ENCODE data around the gene ERV3-1. TPM values are rescaled to one million over a fixed set of nuclear protein-coding genes. Genes with fewer than 3 reads are reported as not detected.
A peak's percentile ranks its signal among the peaks of the same experiment; 100 is the strongest.
"Not testable (repeated sequence)": the region's sequence is repeated elsewhere in the genome, so short reads cannot be mapped to it uniquely, and the experiment has no call there.

Gene ERV3-1
- total RNA-seq, 1 donor from 2014 or later = 24.9 TPM

DNA sequence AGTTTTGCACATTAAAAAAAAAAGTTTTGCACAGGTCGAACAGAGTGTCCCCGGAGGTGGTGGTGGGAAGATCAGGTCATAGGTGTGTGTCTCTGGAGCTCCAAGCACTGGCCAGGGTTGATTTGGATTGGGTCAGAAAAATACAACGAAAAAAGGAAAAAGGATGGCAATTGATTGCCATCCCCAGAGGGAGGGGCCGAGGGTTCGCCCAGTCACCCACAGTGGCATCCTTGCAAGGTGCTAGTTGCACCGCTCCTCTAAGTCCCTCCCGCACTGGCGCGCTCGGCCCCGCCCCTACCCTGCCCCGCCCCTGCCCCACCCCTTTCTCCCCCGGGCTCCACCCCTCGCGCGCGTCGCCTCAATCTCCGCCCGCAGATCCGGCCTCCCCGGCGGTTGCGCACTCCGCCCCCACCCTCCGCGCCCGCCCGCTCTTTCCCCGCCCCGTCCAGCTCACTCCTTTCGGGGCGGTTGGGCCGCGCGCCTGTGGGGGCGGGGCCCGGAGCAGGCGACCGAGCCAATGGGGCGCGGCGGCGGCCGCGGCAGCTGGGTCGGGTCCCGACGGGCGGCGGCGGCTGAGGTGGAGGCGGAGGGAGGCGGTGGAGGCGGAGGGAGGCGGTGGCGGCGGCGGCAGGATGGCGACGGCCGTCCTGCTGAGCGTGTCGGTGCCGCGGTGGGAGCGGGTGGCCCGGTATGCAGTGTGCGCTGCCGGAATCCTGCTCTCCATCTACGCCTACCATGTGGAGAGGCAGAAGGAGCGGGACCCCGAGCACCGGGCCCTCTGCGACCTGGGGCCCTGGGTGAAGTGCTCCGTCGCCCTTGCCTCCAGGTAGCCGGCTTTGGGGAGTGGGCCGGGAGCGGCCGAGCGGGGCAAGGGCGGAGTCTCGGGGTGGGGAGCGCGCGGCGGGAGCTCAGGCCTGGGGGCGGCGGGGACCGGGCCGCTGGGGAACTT lies 31.5 kb upstream of the ERV3-1 start:
- H3K4me1 ChIP-seq = peaks cover 16% of the 10 kb centered on the region
- peak; percentile 95 for ATAC-seq
- H3K36me3 ChIP-seq = no peaks in the 10 kb centered on the region
- TF ChIP-seq, protein P1, sequence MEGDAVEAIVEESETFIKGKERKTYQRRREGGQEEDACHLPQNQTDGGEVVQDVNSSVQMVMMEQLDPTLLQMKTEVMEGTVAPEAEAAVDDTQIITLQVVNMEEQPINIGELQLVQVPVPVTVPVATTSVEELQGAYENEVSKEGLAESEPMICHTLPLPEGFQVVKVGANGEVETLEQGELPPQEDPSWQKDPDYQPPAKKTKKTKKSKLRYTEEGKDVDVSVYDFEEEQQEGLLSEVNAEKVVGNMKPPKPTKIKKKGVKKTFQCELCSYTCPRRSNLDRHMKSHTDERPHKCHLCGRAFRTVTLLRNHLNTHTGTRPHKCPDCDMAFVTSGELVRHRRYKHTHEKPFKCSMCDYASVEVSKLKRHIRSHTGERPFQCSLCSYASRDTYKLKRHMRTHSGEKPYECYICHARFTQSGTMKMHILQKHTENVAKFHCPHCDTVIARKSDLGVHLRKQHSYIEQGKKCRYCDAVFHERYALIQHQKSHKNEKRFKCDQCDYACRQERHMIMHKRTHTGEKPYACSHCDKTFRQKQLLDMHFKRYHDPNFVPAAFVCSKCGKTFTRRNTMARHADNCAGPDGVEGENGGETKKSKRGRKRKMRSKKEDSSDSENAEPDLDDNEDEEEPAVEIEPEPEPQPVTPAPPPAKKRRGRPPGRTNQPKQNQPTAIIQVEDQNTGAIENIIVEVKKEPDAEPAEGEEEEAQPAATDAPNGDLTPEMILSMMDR (IDR thresholded peaks at IDR 0.05) = no peak
- H3K27ac ChIP-seq = peak overlapping the region; percentile 85
- H3K27me3 ChIP-seq = no peaks in the 10 kb centered on the region
- no peaks in the 10 kb centered on the region for H3K9me3 ChIP-seq
- peak overlapping the region; percentile 68 for H3K4me3 ChIP-seq
- DNase-seq = peak; percentile 98
- intact Hi-C loops (cut with DNase I) = no loop called here

DNA sequence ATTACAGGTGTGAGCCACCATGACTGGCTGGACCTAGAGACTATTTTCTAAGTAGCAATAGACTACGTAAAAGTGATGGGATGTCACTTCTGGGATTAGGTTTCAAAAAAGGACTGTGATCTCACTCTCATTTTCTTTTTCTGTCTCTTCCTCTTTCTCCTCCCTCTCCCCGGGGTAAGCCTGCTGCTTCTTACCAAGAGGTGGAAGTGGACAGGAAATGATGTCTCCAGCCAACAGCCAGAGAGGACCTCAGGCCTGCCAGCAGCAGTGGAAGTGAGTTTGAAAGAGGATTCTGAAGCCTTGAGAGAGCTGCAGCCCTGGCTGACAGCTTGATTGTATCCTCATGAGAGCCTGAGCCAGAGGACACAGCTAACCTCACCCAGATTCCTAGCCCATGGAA lies 30.0 kb upstream of the ERV3-1 start:
- ATAC-seq = peak; percentile 37
- H3K4me3 ChIP-seq; intact Hi-C loops (cut with DNase I): not testable (repeated sequence)

DNA sequence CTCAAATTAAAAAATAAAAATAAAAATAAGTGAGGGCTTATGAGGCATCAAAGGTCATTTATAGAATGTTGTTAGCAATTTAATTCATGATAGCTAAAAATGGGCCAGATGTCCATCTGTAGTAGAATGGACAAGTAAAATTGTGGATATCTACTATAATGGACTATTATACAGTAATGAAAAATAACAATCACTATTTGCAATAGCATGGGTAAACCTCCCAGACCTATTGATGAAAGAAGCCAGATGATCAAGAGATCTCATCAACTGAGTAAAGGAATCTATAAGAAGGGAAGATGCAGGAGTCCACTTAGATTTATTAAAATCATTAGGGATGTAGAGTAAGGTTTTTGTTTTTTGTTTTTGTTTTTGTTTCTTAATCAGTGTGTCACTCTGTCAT lies 29.0 kb upstream of the ERV3-1 start:
- H3K27me3 ChIP-seq; ATAC-seq; H3K36me3 ChIP-seq; H3K4me3 ChIP-seq; intact Hi-C loops (cut with DNase I); DNase-seq; H3K9me3 ChIP-seq: not testable (repeated sequence)
- peak overlapping the region; percentile 66 for H3K27ac ChIP-seq
- H3K4me1 ChIP-seq = peaks cover 16% of the 10 kb centered on the region

More for the DNA sequence above, 30.0 kb upstream of the ERV3-1 start:
- peaks cover 16% of the 10 kb centered on the region for H3K4me1 ChIP-seq
- not testable (repeated sequence) for H3K9me3 ChIP-seq, H3K27me3 ChIP-seq, H3K36me3 ChIP-seq, DNase-seq
- peak overlapping the region; percentile 66 for H3K27ac ChIP-seq

DNA sequence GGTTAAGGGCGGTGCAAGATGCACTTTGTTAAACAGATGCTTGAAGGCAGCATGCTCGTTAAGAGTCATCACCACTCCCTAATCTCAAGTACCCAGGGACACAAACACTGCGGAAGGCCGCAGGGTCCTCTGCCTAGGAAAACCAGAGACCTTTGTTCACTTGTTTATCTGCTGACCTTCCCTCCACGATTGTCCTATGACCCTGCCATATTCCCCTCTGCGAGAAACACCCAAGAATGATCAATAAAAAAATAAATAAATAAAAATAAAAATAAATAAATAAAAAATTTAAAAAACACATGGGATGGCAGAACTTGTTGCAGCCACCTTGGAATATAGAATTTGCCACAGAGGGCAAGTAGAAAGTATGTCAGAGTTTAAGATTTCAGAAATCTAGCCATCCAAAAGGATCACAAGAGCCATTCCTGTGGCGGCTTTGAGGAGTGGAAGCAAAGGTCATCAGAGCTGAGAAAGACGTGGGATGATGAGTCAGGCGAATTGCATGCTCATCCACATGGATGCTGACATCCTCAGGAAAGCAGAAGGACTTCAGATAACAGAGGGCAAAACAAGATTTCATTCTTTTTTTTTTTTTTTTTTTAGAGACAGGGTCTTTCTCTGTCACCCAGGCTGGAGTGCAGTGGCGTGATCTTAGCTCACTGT lies 27.8 kb upstream of the ERV3-1 start:
- DNase-seq; H3K27ac ChIP-seq; H3K36me3 ChIP-seq; H3K27me3 ChIP-seq; H3K4me3 ChIP-seq; H3K9me3 ChIP-seq; ATAC-seq; H3K4me1 ChIP-seq; intact Hi-C loops (cut with DNase I): not testable (repeated sequence)

DNA sequence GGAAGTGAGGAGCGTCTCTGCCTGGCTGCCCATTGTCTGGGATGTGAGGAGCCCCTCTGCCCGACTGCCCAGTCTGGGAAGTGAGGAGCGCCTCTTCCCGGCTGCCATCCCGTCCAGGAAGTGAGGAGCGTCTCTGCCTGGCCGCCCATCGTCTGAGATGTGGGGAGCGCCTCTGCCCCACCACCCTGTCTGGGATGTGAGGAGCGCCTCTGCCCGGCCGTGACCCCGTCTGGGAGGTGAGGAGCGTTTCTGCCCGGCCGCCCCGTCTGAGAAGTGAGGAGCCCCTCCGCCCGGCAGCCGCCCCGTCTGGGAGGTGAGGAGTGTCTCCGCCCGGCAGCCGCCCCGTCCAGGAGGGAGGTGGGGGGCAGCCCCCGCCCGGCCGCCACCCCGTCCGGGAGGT lies 26.9 kb upstream of the ERV3-1 start:
- H3K36me3 ChIP-seq; ATAC-seq; H3K4me3 ChIP-seq; H3K4me1 ChIP-seq; DNase-seq; H3K9me3 ChIP-seq; intact Hi-C loops (cut with DNase I); H3K27ac ChIP-seq; H3K27me3 ChIP-seq: not testable (repeated sequence)

DNA sequence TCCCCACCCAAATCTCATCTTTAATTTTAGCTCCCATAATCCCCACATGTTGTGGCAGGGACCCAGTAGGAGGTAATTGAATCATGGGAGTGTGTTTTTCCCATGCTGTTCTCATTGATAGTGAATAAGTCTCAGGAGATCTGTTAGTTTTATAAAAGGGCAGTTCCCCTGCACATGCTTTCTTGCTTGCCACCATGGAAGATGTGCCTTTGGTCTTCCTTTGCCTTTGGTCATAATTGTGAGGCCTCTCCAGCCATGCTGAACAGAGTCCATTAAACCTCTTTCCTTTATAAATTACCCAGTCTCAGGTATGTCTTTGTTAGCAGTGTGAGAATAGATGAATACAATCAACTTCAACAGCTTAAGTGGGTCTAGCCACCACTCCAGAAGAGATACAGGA lies 18.5 kb upstream of the ERV3-1 start:
- H3K36me3 ChIP-seq; H3K4me1 ChIP-seq; ATAC-seq; H3K27ac ChIP-seq; DNase-seq; H3K27me3 ChIP-seq; H3K4me3 ChIP-seq; H3K9me3 ChIP-seq; intact Hi-C loops (cut with DNase I): not testable (repeated sequence)

DNA sequence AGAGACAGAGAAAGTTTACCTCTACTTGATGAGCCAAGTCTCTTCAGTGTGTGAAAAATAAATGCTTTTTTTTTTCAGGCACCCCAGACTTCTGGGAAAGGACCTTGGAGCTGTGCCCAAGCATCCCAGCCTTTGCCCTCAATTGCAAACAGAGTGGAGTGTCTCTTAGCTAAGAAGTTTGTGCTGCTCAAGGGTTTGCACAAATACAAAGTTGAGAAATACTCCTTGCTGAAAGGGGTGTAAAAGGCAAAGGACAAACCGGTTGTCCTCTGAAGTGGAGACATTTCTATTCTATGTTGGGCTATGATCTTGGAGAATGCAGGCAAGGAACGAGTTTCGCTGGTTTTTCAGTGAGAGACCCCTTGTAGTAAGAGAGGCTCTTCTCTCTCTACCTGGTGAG lies 14.5 kb upstream of the ERV3-1 start:
- DNase-seq (peak; percentile 85), ATAC-seq (peak; percentile 90)

DNA sequence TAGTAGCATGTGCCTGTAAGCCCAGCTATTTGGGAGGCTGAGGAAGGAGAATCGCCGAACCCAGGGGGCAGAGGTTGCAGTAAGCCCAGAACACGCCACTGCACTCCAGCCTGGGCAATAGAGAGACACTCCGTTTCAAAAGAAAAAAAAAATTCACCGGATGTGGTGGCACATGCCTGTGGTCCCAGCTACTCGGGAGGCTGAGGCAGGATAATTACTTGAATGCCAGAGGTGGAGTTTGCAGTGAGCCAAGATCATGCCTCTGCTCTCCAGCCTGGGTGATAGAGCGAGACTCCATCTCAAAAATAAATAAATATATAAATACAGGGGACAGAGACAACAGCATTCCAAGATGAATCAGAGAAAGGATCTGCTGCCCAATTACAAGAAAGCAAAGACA lies 3.4 kb upstream of the ERV3-1 start:
- H3K36me3 ChIP-seq; H3K9me3 ChIP-seq; DNase-seq; ATAC-seq; H3K4me1 ChIP-seq; intact Hi-C loops (cut with DNase I); H3K4me3 ChIP-seq; H3K27me3 ChIP-seq; H3K27ac ChIP-seq: not testable (repeated sequence)

More for the DNA sequence above, 14.5 kb upstream of the ERV3-1 start:
- intact Hi-C loops (cut with DNase I); H3K27ac ChIP-seq; H3K9me3 ChIP-seq; H3K36me3 ChIP-seq; H3K4me3 ChIP-seq; H3K4me1 ChIP-seq; H3K27me3 ChIP-seq: not testable (repeated sequence)

DNA sequence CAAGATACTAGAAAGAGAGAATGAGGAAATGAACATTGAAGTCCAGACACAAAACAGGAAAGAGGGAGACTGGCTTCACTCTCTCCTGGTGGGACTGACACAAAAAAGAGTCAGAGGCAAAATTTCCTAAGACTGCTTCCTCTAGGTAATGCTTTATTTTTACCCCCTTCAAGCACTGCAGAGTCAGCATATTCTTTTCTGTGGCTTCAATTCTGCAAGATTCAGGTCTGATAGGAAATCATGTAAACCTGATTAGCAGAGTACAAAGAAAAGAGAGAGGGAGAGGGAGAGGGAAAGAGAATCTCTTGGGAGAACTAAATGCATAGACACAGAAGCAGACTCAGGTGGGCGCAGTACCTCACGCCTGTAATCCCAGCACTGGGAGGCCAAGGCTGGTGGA lies 2.9 kb upstream of the ERV3-1 start:
- intact Hi-C loops (cut with DNase I); ATAC-seq; H3K4me3 ChIP-seq; H3K36me3 ChIP-seq; H3K4me1 ChIP-seq; H3K27me3 ChIP-seq; DNase-seq; H3K27ac ChIP-seq; H3K9me3 ChIP-seq: not testable (repeated sequence)

DNA sequence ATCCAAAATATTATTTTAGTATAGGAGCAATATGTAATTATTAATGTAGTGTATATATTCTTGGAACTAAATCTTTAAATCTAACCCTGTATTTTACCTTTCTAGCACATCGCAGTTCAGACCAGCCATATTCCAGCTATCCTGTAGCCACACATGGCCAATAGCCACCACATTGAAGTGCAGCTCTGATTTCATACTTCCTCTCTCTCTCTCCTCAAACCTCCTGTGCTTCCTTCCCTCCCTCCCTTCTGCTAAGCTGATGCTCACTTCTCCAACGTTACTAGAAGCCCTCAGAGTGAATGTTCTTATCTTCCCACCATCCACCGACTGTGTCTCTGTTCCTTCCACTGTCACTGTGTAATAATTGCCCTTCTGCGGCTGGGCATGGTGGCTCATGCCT lies 549 bp upstream of the ERV3-1 start:
- DNase-seq; H3K27me3 ChIP-seq; H3K9me3 ChIP-seq; H3K36me3 ChIP-seq; intact Hi-C loops (cut with DNase I): not testable (repeated sequence)
- peaks cover 21% of the 10 kb centered on the region for H3K4me1 ChIP-seq
- peak overlapping the region; percentile 88 for H3K27ac ChIP-seq
- peak overlapping the region; percentile 71 for H3K4me3 ChIP-seq
- ATAC-seq = peak; percentile 19
